Thymus (tissue), 11 donors: Measurements from ENCODE around the gene PLA2G1B. TPM values are rescaled to one million over a fixed set of nuclear protein-coding genes. Genes with fewer than 3 reads are reported as not detected.

Source experiments
- DNase-seq, 9 donors: peaks; one replicate each; pipeline ENCODE4 v3.0.0-alpha.2; 2013; ENCODE audit warnings: low spot score in 9 of 9, low read depth in 6 of 9, missing footprints in 1 of 9
- H3K27ac ChIP-seq, 2 donors: one replicate each; pipeline ENCODE4 v1.5.1; 2013; ENCODE audit warnings: control low read depth in 1 of 2, low read depth in 1 of 2, low read length in 1 of 2, mild to moderate bottlenecking in 1 of 2, moderate library complexity in 1 of 2
- H3K27me3 ChIP-seq, 2 donors: one replicate each; pipeline ENCODE4 v1.5.1; 2013; ENCODE audit warnings: low read length in 1 of 2; ENCODE audit not compliant: control insufficient read depth in 2 of 2, insufficient read depth in 1 of 2
- H3K36me3 ChIP-seq, 2 donors: one replicate each; pipeline ENCODE4 v1.5.1; 2013; ENCODE audit warnings: low read length in 1 of 2, mild to moderate bottlenecking in 1 of 2, moderate library complexity in 1 of 2; ENCODE audit not compliant: control insufficient read depth in 2 of 2, insufficient read depth in 2 of 2
- H3K4me1 ChIP-seq, 2 donors: one replicate each; pipeline ENCODE4 v1.5.1; 2013; ENCODE audit warnings: low read length in 2 of 2; ENCODE audit not compliant: control insufficient read depth in 2 of 2, insufficient read depth in 2 of 2
- H3K4me3 ChIP-seq, 2 donors: one replicate each; pipeline ENCODE4 v1.5.1; 2013; ENCODE audit warnings: low read length in 2 of 2, control low read depth in 1 of 2, mild to moderate bottlenecking in 1 of 2
- H3K9me3 ChIP-seq, 2 donors: one replicate each; pipeline ENCODE4 v1.5.1; 2013; ENCODE audit warnings: low read length in 1 of 2, mild to moderate bottlenecking in 1 of 2; ENCODE audit not compliant: control insufficient read depth in 2 of 2, insufficient read depth in 1 of 2
- WGBS: extraction: QIAGEN DNeasy Blood & Tissue Kit; methylation state at CpG from one replicate; pipeline ENCODE4 v1.1.7; 2013; 5-methylcytosine and 5-hydroxymethylcytosine counted together
- polyA plus RNA-seq: library from polyadenylated mRNA; stranded (reverse); fragments of 200-250 nt; gene quantifications from one replicate; pipeline ENCODE4 v1.2.3, GENCODE V29; 2013
- total RNA-seq: library from RNA; stranded (reverse); fragments of 120-200 nt; gene quantifications from one replicate; pipeline ENCODE4 v1.2.4, GENCODE V29; 2013
- donor health status: healthy.

Gene PLA2G1B
- total and polyA plus RNA-seq, 2 donors, result 0.09 to 1.5 TPM

- Histone ChIP-seq H3K27me3 (peaks cover 0 to 14% of the 10 kb centered on the region in 2 donors), H3K36me3 (no peaks in the 10 kb centered on the region), H3K4me1 (no peaks in the 10 kb centered on the region), H3K4me3 (no peak overlapping the region), H3K9me3 (no peaks in the 10 kb centered on the region), H3K27ac (no peak overlapping the region)
- WGBS, result 91% methylated on average over 19 of the region's 19 CpGs
- DNase-seq, result no peak
Measured at GRCh38 chr12:120350576-120351350, 23.2 kb upstream of the PLA2G1B start.

GRCh38 chr12:120347766-120348165, 20.2 kb upstream of the PLA2G1B start:
- H3K27ac ChIP-seq, result no peak overlapping the region
- no peaks in the 10 kb centered on the region for H3K4me1 ChIP-seq
- WGBS, result 96% methylated on average over 11 of the region's 11 CpGs
- no peaks in the 10 kb centered on the region for H3K9me3 ChIP-seq
- H3K27me3 ChIP-seq, result peaks cover 0 to 17% of the 10 kb centered on the region in 2 donors
- no peaks in the 10 kb centered on the region for H3K36me3 ChIP-seq
- no peak for DNase-seq
- no peak overlapping the region for H3K4me3 ChIP-seq

DNA sequence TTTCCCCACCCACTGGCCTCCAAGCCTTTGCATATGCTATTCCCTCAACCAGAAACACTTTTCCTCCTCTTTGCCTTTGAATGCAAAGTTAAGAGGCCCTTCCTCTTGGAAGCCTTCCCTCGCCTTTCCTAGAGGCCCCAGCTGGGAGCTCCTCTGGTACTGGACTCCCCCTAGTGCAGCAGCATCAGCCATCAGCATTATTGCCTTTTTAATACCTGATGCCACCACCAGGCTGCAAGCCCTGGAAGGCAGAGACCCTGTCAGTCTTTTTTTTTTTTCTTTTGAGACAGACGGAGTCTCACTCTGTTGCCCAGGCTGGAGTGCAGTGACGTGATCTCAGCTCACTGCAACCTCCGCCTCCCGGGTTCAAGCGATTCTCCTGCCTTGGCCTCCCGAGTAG, 19.1 kb upstream of the PLA2G1B start:
- WGBS, result 94% methylated on average over 7 of the region's 7 CpGs
- H3K9me3 ChIP-seq, result no peaks in the 10 kb centered on the region
- no peak for DNase-seq
- no peak overlapping the region for H3K27ac ChIP-seq
- no peaks in the 10 kb centered on the region for H3K36me3 ChIP-seq
- peaks cover 0 to 20% of the 10 kb centered on the region in 2 donors for H3K27me3 ChIP-seq
- H3K4me1 ChIP-seq, result no peaks in the 10 kb centered on the region
- no peak overlapping the region for H3K4me3 ChIP-seq

GRCh38 chr12:120346031-120346430, 18.5 kb upstream of the PLA2G1B start:
- no peaks in the 10 kb centered on the region for H3K4me1 ChIP-seq
- peaks cover 0 to 16% of the 10 kb centered on the region in 2 donors for H3K27me3 ChIP-seq
- no peak overlapping the region for H3K4me3 ChIP-seq
- H3K27ac ChIP-seq, result no peak overlapping the region
- no peak for DNase-seq
- no peaks in the 10 kb centered on the region for H3K9me3 ChIP-seq
- H3K36me3 ChIP-seq, result no peaks in the 10 kb centered on the region
- 93% methylated on average over 15 of the region's 15 CpGs for WGBS

DNA sequence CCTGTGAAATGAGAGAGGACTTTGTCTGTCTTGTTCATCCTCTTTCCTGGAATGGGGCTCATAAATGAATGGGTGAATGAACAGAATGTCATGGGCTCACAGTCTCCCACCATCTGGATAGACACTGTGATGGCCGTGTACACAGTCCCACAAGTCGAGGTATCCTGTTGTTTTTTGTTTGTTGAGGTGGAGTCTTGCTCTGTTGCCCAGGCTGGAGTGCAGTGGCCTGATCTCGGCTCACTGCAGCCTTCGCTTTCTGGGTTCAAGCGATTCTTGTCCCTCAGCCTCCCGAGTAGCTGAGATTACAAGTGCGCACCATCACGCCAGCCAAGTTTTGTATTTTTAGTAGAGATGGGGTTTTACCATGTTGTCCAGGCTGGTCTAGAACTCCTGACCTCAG, 16.1 kb upstream of the PLA2G1B start:
- no peak overlapping the region for H3K27ac ChIP-seq
- H3K4me1 ChIP-seq, result no peaks in the 10 kb centered on the region
- no peak for DNase-seq
- H3K36me3 ChIP-seq, result no peaks in the 10 kb centered on the region
- no peak overlapping the region for H3K4me3 ChIP-seq
- no peaks in the 10 kb centered on the region for H3K9me3 ChIP-seq
- 97% methylated on average over 8 of the region's 8 CpGs for WGBS
- peaks cover 0 to 13% of the 10 kb centered on the region in 2 donors for H3K27me3 ChIP-seq

GRCh38 chr12:120343039-120343537, 15.5 kb upstream of the PLA2G1B start:
- WGBS, result 74% methylated on average over 10 of the region's 10 CpGs
- Histone ChIP-seq H3K27ac (no peak overlapping the region), H3K4me1 (no peaks in the 10 kb centered on the region), H3K9me3 (no peaks in the 10 kb centered on the region), H3K27me3 (peaks cover 0 to 13% of the 10 kb centered on the region in 2 donors), H3K4me3 (no peak overlapping the region), H3K36me3 (no peaks in the 10 kb centered on the region)
- no peak for DNase-seq

DNA sequence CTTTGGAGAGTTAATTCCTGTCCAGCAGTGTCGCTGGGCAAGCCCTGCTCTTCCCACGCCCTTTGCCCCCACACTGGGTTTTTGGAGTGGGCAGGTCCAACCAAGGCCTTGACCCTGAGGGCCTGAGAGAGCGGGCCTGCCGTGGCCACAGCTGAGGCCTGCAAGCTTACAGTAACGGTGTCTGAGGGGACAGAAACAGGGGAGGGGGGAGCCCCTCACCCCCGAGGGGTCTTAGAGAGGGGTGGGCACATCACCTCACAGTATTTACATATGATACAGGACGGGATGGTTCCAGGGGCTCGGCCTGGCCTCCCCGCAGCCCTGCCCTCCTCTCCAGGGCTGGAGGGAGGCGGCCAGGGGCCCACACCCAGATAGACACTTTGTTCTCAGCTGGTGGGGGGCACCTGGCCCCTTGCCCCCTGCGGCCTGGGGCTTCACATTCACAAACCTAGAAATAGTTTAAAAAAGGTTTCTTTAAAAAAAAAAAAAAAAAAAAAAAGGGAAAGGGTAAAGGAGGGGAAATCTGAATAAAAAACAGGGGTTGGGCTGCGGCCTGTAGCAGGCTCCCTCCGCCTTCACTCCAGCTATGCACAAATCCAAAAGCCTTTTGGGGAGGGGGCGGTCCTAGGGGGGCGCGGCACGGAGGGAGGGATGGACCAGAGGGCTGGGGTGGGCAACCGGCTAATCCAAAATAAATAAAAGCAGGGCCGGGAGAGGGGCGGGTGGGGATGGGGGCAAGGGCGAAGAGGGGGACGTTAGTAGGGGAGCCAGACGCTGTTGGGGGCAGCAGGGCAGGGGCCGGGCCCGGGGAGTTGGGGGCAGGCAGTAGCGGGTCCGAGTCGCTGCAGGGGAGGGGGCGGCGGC, 14.8 kb upstream of the PLA2G1B start:
- Histone ChIP-seq H3K9me3 (no peaks in the 10 kb centered on the region), H3K36me3 (no peaks in the 10 kb centered on the region), H3K4me3 (no peak overlapping the region), H3K4me1 (no peaks in the 10 kb centered on the region), H3K27ac (no peak overlapping the region), H3K27me3 (peaks cover 0 to 13% of the 10 kb centered on the region in 2 donors)
- WGBS, result 82% methylated on average over 30 of the region's 30 CpGs
- DNase-seq, result no peak

GRCh38 chr12:120339256-120339655, 11.7 kb upstream of the PLA2G1B start:
- peaks cover 1 to 14% of the 10 kb centered on the region in 2 donors for H3K9me3 ChIP-seq
- WGBS, result 95% methylated on average over 4 of the region's 4 CpGs
- H3K27ac ChIP-seq, result no peak overlapping the region
- no peaks in the 10 kb centered on the region for H3K36me3 ChIP-seq
- peaks cover 0 to 10% of the 10 kb centered on the region in 2 donors for H3K27me3 ChIP-seq
- no peaks in the 10 kb centered on the region for H3K4me1 ChIP-seq
- DNase-seq, result no peak
- H3K4me3 ChIP-seq, result no peak overlapping the region

DNA sequence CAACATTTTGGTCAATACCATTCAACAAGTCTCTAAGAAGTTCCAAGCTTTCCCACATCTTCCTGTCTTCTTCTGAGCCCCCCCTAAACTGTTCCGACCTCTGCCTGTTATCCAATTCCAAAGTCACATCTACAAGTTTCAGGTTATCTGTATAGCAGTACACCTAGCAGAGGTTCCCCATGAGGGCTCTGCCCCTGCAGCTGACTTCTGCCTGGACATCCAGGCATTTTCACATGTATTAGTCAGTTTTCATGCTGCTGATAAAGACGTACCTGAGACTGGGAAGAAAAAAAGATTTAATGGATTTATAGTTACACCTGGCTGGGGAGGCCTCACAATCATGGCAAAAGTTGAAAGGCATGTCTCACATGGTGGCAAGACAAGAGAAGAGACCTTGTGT, 10.2 kb upstream of the PLA2G1B start:
- H3K4me1 ChIP-seq, result no peaks in the 10 kb centered on the region
- H3K4me3 ChIP-seq, result no peak overlapping the region
- 90% methylated on average over 2 of the region's 2 CpGs for WGBS
- peaks cover 0 to 3% of the 10 kb centered on the region in 2 donors for H3K27me3 ChIP-seq
- H3K27ac ChIP-seq, result no peak overlapping the region
- no peaks in the 10 kb centered on the region for H3K36me3 ChIP-seq
- peaks cover 1 to 14% of the 10 kb centered on the region in 2 donors for H3K9me3 ChIP-seq
- no peak for DNase-seq
